ENCODE results near the gene PPP1R9B. TPM values are rescaled to one million over a fixed set of nuclear protein-coding genes. Genes with fewer than 3 reads are reported as not detected.
A peak's percentile ranks its signal among the peaks of the same experiment; 100 is the strongest.

The PPP1R9B gene
- total RNA-seq, 2 experiments from 2014 or later: 61.1 to 64.0 TPM

GRCh38 chr17:50145532-50146229 lies 4.8 kb downstream of the PPP1R9B start:
- peaks cover 67% of the 10 kb centered on the region for H3K4me1 Mint-ChIP-seq
- H3K9me3 Mint-ChIP-seq (ENCODE audit: low read depth): no peaks in the 10 kb centered on the region
- DNase-seq (no peak), ATAC-seq (no peak)
- no peaks in the 10 kb centered on the region for H3K27me3 Mint-ChIP-seq
- POLR2A ChIA-PET: interaction anchor here (0.6 kb wide), 1 partner anchor 647 kb away, joined by 3 read pairs; no protein-coding TSS in a partner anchor
- no peak overlapping the region for H3K4me3 Mint-ChIP-seq
- CTCF ChIA-PET: interaction anchor here (0.9 to 1.9 kb wide), 9 partner anchors 10 to 58 kb away, joined by 3 to 8 read pairs (median 4); partner anchors contain the start of gene SAMD14
- peaks cover 59% of the 10 kb centered on the region for H3K36me3 Mint-ChIP-seq (ENCODE audit: low read depth)
- H3K27ac Mint-ChIP-seq: peak overlapping the region; percentile 65
- intact Hi-C loops (cut with DNase I, micrococcal nuclease): no loop called here

GRCh38 chr17:50144845-50145531 lies 5.5 kb downstream of the PPP1R9B start:
- H3K9me3 Mint-ChIP-seq (ENCODE audit: low read depth): no peaks in the 10 kb centered on the region
- no peak for ATAC-seq
- H3K36me3 Mint-ChIP-seq (ENCODE audit: low read depth): peaks cover 65% of the 10 kb centered on the region
- CTCF ChIA-PET: interaction anchor here (0.9 to 1.4 kb wide), 6 partner anchors 9 to 57 kb away, joined by 3 to 4 read pairs (median 3); partner anchors contain the start of gene SAMD14
- DNase-seq: peak; percentile 65
- intact Hi-C loops (cut with DNase I, micrococcal nuclease): no loop called here
- H3K27me3 Mint-ChIP-seq: no peaks in the 10 kb centered on the region
- peak overlapping the region; percentile 56 for H3K27ac Mint-ChIP-seq
- POLR2A ChIA-PET: interaction anchor here (0.6 kb wide), 1 partner anchor 647 kb away, joined by 3 read pairs; no protein-coding TSS in a partner anchor
- no peak overlapping the region for H3K4me3 Mint-ChIP-seq
- peaks cover 74% of the 10 kb centered on the region for H3K4me1 Mint-ChIP-seq

- ATAC-seq (no peak), DNase-seq (no peak)
- H3K36me3 Mint-ChIP-seq (ENCODE audit: low read depth): peaks cover 71% of the 10 kb centered on the region
- H3K27me3 Mint-ChIP-seq: no peaks in the 10 kb centered on the region
- peak overlapping the region; percentile 56 for H3K27ac Mint-ChIP-seq
- H3K9me3 Mint-ChIP-seq (ENCODE audit: low read depth): no peaks in the 10 kb centered on the region
- no peak overlapping the region for H3K4me3 Mint-ChIP-seq
- POLR2A ChIA-PET: no interaction called here
- intact Hi-C loops (cut with DNase I, micrococcal nuclease): no loop called here
- peaks cover 78% of the 10 kb centered on the region for H3K4me1 Mint-ChIP-seq
- CTCF ChIA-PET: interaction anchor here (0.7 to 1.4 kb wide), 6 partner anchors 14 to 357 kb away, joined by 3 to 4 read pairs (median 3); partner anchors contain the start of gene SAMD14
Observed at GRCh38 chr17:50144355-50144754, 6.1 kb downstream of the PPP1R9B start.

- no peak for DNase-seq
- Mint-ChIP-seq H3K4me3 (no peak overlapping the region), H3K4me1 (peaks cover 78% of the 10 kb centered on the region), H3K27me3 (no peaks in the 10 kb centered on the region), H3K36me3 (ENCODE audit: low read depth) (peaks cover 74% of the 10 kb centered on the region), H3K27ac (peak overlapping the region; percentile 44), H3K9me3 (ENCODE audit: low read depth) (no peaks in the 10 kb centered on the region)
- no peak for ATAC-seq
- intact Hi-C loops (cut with DNase I, micrococcal nuclease): no loop called here
- ChIA-PET POLR2A (no interaction called here), CTCF (interaction anchor here (0.6 to 0.7 kb wide), 2 partner anchors 35 to 358 kb away, joined by 3 to 5 read pairs; no protein-coding TSS in a partner anchor)
Observed at GRCh38 chr17:50143461-50144176, 6.9 kb downstream of the PPP1R9B start.

- Mint-ChIP-seq H3K4me1 (peaks cover 64% of the 10 kb centered on the region), H3K4me3 (no peak overlapping the region), H3K9me3 (ENCODE audit: low read depth) (no peaks in the 10 kb centered on the region), H3K36me3 (ENCODE audit: low read depth) (peaks cover 78% of the 10 kb centered on the region), H3K27me3 (no peaks in the 10 kb centered on the region), H3K27ac (peak overlapping the region; percentile 85)
- DNase-seq: peak; percentile 34
- ChIA-PET POLR2A (no interaction called here), CTCF (interaction anchor here (0.6 to 1.2 kb wide), 4 partner anchors 10 to 266 kb away, joined by 3 to 5 read pairs (median 3); no protein-coding TSS in a partner anchor)
- peak; percentile 23 for ATAC-seq
- intact Hi-C loops (cut with DNase I, micrococcal nuclease): no loop called here
Observed at GRCh38 chr17:50141745-50142110, 8.7 kb downstream of the PPP1R9B start.

GRCh38 chr17:50141026-50141744 lies 9.3 kb downstream of the PPP1R9B start:
- no peak overlapping the region for H3K4me3 Mint-ChIP-seq
- CTCF ChIA-PET: interaction anchor here (0.6 to 3.3 kb wide), 10 partner anchors 9 to 265 kb away, joined by 3 to 22 read pairs (median 4); no protein-coding TSS in a partner anchor
- no peaks in the 10 kb centered on the region for H3K9me3 Mint-ChIP-seq (ENCODE audit: low read depth)
- intact Hi-C loops (cut with DNase I, micrococcal nuclease): no loop called here
- DNase-seq: no peak
- H3K4me1 Mint-ChIP-seq: peaks cover 60% of the 10 kb centered on the region
- POLR2A ChIA-PET: no interaction called here
- peak overlapping the region; percentile 85 for H3K27ac Mint-ChIP-seq
- H3K27me3 Mint-ChIP-seq: no peaks in the 10 kb centered on the region
- H3K36me3 Mint-ChIP-seq (ENCODE audit: low read depth): peaks cover 84% of the 10 kb centered on the region
- no peak for ATAC-seq

- peak; percentile 80 for ATAC-seq
- peaks cover 51% of the 10 kb centered on the region for H3K4me1 Mint-ChIP-seq
- H3K36me3 Mint-ChIP-seq (ENCODE audit: low read depth): peaks cover 87% of the 10 kb centered on the region
- POLR2A ChIA-PET: no interaction called here
- CTCF ChIA-PET: interaction anchor here (0.8 to 3.3 kb wide), 13 partner anchors 9 to 92 kb away, joined by 3 to 22 read pairs (median 4); partner anchors contain the start of gene SAMD14
- H3K27me3 Mint-ChIP-seq: no peaks in the 10 kb centered on the region
- H3K4me3 Mint-ChIP-seq: no peak overlapping the region
- peak overlapping the region; percentile 70 for H3K27ac Mint-ChIP-seq
- intact Hi-C loops (cut with DNase I, micrococcal nuclease): loop anchor here (1.0 kb wide), 3 partner anchors 8 to 38 kb away; no protein-coding TSS in a partner anchor
- H3K9me3 Mint-ChIP-seq (ENCODE audit: low read depth): no peaks in the 10 kb centered on the region
- DNase-seq: peak; percentile 90
Observed at GRCh38 chr17:50139950-50140885, 10.3 kb downstream of the PPP1R9B start.

GRCh38 chr17:50139185-50139783 lies 11.2 kb downstream of the PPP1R9B start:
- Mint-ChIP-seq H3K27ac (no peak overlapping the region), H3K27me3 (no peaks in the 10 kb centered on the region), H3K36me3 (ENCODE audit: low read depth) (peaks cover 80% of the 10 kb centered on the region), H3K4me1 (peaks cover 45% of the 10 kb centered on the region), H3K9me3 (ENCODE audit: low read depth) (no peaks in the 10 kb centered on the region), H3K4me3 (no peak overlapping the region)
- CTCF ChIA-PET: interaction anchor here (0.5 to 3.3 kb wide), 19 partner anchors 9 to 242 kb away, joined by 3 to 22 read pairs (median 4); partner anchors contain the start of genes COL1A1 and SAMD14
- DNase-seq (no peak), ATAC-seq (no peak)
- POLR2A ChIA-PET: interaction anchor here (0.9 kb wide), 1 partner anchor 9 kb away, joined by 3 read pairs; no protein-coding TSS in a partner anchor
- intact Hi-C loops (cut with DNase I, micrococcal nuclease): no loop called here

- Mint-ChIP-seq H3K36me3 (ENCODE audit: low read depth) (peaks cover 64% of the 10 kb centered on the region), H3K9me3 (ENCODE audit: low read depth) (no peaks in the 10 kb centered on the region), H3K27me3 (no peaks in the 10 kb centered on the region), H3K4me1 (peaks cover 28% of the 10 kb centered on the region), H3K27ac (no peak overlapping the region), H3K4me3 (no peak overlapping the region)
- DNase-seq (no peak), ATAC-seq (no peak)
- ChIA-PET POLR2A (interaction anchor here (0.6 kb wide), 1 partner anchor 43 kb away, joined by 3 read pairs; no protein-coding TSS in a partner anchor), CTCF (interaction anchor here (0.6 to 1.0 kb wide), 3 partner anchors 23 to 225 kb away, joined by 3 to 4 read pairs (median 3); no protein-coding TSS in a partner anchor)
- intact Hi-C loops (cut with DNase I, micrococcal nuclease): no loop called here
Observed at GRCh38 chr17:50137042-50137441, 13.4 kb downstream of the PPP1R9B start.

Measured in activated CD4-positive, alpha-beta T cell treated with anti-CD3 and anti-CD28 coated beads for 36 hours (primary cell).